Left ventricle myocardium inferior (tissue), 1 donor: Measurements from ENCODE around the gene TSPAN9. TPM values are rescaled to one million over a fixed set of nuclear protein-coding genes. Genes with fewer than 3 reads are reported as not detected.
A peak's percentile ranks its signal among the peaks of the same experiment; 100 is the strongest.

Experiments
- DNase-seq: peaks from one replicate; pipeline ENCODE4 v3.0.0-alpha.2; 2020
- H3K27ac ChIP-seq: fragments of 200-600 bp; replicated peaks from 2 replicates; pipeline ENCODE4 v1.8.0; 2021
- H3K27me3 ChIP-seq: fragments of 200-600 bp; 2 replicates; pipeline ENCODE4 v1.8.0; 2021; ENCODE audit warnings: low read depth
- H3K36me3 ChIP-seq: fragments of 200-600 bp; 2 replicates; pipeline ENCODE4 v1.8.0; 2021
- H3K4me1 ChIP-seq: fragments of 200-600 bp; 2 replicates; pipeline ENCODE4 v1.8.0; 2021
- H3K4me3 ChIP-seq: fragments of 200-600 bp; 2 replicates; pipeline ENCODE4 v1.8.0; 2021; ENCODE audit warnings: mild to moderate bottlenecking, moderate library complexity
- H3K9me3 ChIP-seq: fragments of 200-600 bp; replicated peaks from 2 replicates; pipeline ENCODE4 v1.8.0; 2021
- CTCF ChIP-seq: fragments of 200-600 bp; IDR thresholded peaks from 2 replicates; pipeline ENCODE4 v1.8.0; 2021; ENCODE audit warnings: antibody characterized with exemption, mild to moderate bottlenecking, borderline replicate concordance
- intact Hi-C: fragments of 100-400 bp; cut with micrococcal nuclease; formaldehyde crosslinking; loops from one replicate; pipeline ENCODE4 v1.11.0; 2022
- total RNA-seq: library from RNA; stranded (reverse); fragmentation: NEBNext Ultra II Directional; extraction: Animal tissue kit (Norgen Biotek cat#: 25700); gene quantifications from one replicate; pipeline ENCODE4 v1.2.1, GENCODE V29; 2021
- donor health status: DM: no; HTN: yes; CAD: no; lungs with severe emphysema.

The TSPAN9 gene
- total RNA-seq, 1 donor from 2014 or later = 305 TPM

GRCh38 chr12:3225154-3225795, 148.1 kb downstream of the TSPAN9 start:
- H3K4me1 ChIP-seq = peaks cover 87% of the 10 kb centered on the region
- H3K4me3 ChIP-seq = no peak overlapping the region
- DNase-seq = no peak
- intact Hi-C loops = no loop called here
- H3K27ac ChIP-seq = peak overlapping the region; percentile 13
- no peak for TF ChIP-seq CTCF
- no peaks in the 10 kb centered on the region for H3K27me3 ChIP-seq
- peaks cover 7% of the 10 kb centered on the region for H3K9me3 ChIP-seq
- H3K36me3 ChIP-seq = peaks cover 6% of the 10 kb centered on the region

GRCh38 chr12:3225796-3226180, 148.6 kb downstream of the TSPAN9 start:
- Histone ChIP-seq H3K27me3 (no peaks in the 10 kb centered on the region), H3K36me3 (peaks cover 6% of the 10 kb centered on the region), H3K27ac (peak overlapping the region; percentile 13), H3K4me1 (peaks cover 87% of the 10 kb centered on the region), H3K4me3 (no peak overlapping the region), H3K9me3 (peaks cover 7% of the 10 kb centered on the region)
- intact Hi-C loops = no loop called here
- TF ChIP-seq CTCF = no peak
- no peak for DNase-seq

- TF ChIP-seq CTCF = no peak
- Histone ChIP-seq H3K9me3 (peaks cover 7% of the 10 kb centered on the region), H3K36me3 (peaks cover 6% of the 10 kb centered on the region), H3K27me3 (no peaks in the 10 kb centered on the region), H3K4me3 (no peak overlapping the region), H3K4me1 (peaks cover 87% of the 10 kb centered on the region), H3K27ac (peak overlapping the region; percentile 13)
- intact Hi-C loops = no loop called here
- DNase-seq = no peak
These were observed 149.1 kb downstream of the TSPAN9 start for GRCh38 chr12:3226264-3226663.

GRCh38 chr12:3227076-3227975, 150.1 kb downstream of the TSPAN9 start:
- no peak for DNase-seq
- intact Hi-C loops = no loop called here
- H3K36me3 ChIP-seq = peaks cover 2% of the 10 kb centered on the region
- no peak overlapping the region for H3K4me3 ChIP-seq
- no peaks in the 10 kb centered on the region for H3K27me3 ChIP-seq
- H3K27ac ChIP-seq = peak overlapping the region; percentile 96
- peaks cover 88% of the 10 kb centered on the region for H3K4me1 ChIP-seq
- peaks cover 7% of the 10 kb centered on the region for H3K9me3 ChIP-seq
- peak; percentile 27 for TF ChIP-seq CTCF

GRCh38 chr12:3228552-3228951, 151.4 kb downstream of the TSPAN9 start:
- no peaks in the 10 kb centered on the region for H3K27me3 ChIP-seq
- no peak for TF ChIP-seq CTCF
- H3K9me3 ChIP-seq = peaks cover 7% of the 10 kb centered on the region
- no peak overlapping the region for H3K4me3 ChIP-seq
- H3K27ac ChIP-seq = peak overlapping the region; percentile 96
- intact Hi-C loops = no loop called here
- H3K4me1 ChIP-seq = peaks cover 88% of the 10 kb centered on the region
- H3K36me3 ChIP-seq = no peaks in the 10 kb centered on the region
- no peak for DNase-seq
